ENCODE data around the gene FLNC.

- no peak for TF ChIP-seq CTCF (IDR thresholded peaks at IDR 0.05)
- TF ChIP-seq POLR2A (IDR thresholded peaks at IDR 0.05): no peak
Measured at GRCh38 chr7:128826512-128826911, 3.7 kb upstream of the FLNC start.

All from uterus (tissue), 2 donors.